ENCODE results near the gene ARSA. TPM values are rescaled to one million over a fixed set of nuclear protein-coding genes. Genes with fewer than 3 reads are reported as not detected.

Gene ARSA
- polyA plus RNA-seq (2013, experiment 1 of 4): 26.2 TPM
- 26.0 TPM for polyA plus RNA-seq (2013, experiment 2 of 4)
- polyA plus RNA-seq (2013, experiment 3 of 4): 20.5 TPM
- 26.4 TPM for polyA plus RNA-seq (2013, experiment 4 of 4)

- WGBS, 2 experiments: 1% methylated on average over 88 of the region's 88 CpGs
- Histone ChIP-seq H3K4me3 (ENCODE audit: insufficient read depth, low read depth, low read length) (peak within 1 kb of the TSS; percentile 86), H3K9me3 (ENCODE audit: control insufficient read depth, low read length) (no peaks in the 10 kb centered on the region), H3K27me3 (ENCODE audit: control insufficient read depth, insufficient read depth, low read length, poor library complexity, severe bottlenecking) (peaks cover 4% of the 10 kb centered on the region), H3K4me1 (ENCODE audit: control insufficient read depth, insufficient read depth, low read length) (peaks cover 12% of the 10 kb centered on the region), H3K27ac (ENCODE audit: insufficient read depth, low read depth, low read length, poor library complexity, severe bottlenecking) (no peak within 1 kb of the TSS), H3K36me3 (ENCODE audit: control insufficient read depth, insufficient read depth, low read length) (no peaks in the 10 kb centered on the region)
These were observed at the start of gene ARSA for GRCh38 chr22:50627642-50628542. Gene ARSA (minus strand): TSS chr22:50628152. CDS start chr22:50627779, 373 bp downstream.

GRCh38 chr22:50676661-50677492 is 48.9 kb upstream of the ARSA start:
- H3K27me3 ChIP-seq (ENCODE audit: control insufficient read depth, insufficient read depth, low read length, poor library complexity, severe bottlenecking): peaks cover 9% of the 10 kb centered on the region
- no peak overlapping the region for H3K27ac ChIP-seq (ENCODE audit: insufficient read depth, low read depth, low read length, poor library complexity, severe bottlenecking)
- H3K4me1 ChIP-seq (ENCODE audit: control insufficient read depth, insufficient read depth, low read length): peaks cover 13% of the 10 kb centered on the region
- no peak overlapping the region for H3K4me3 ChIP-seq (ENCODE audit: insufficient read depth, low read depth, low read length)
- WGBS, 2 experiments: 85% methylated on average over 10 of the region's 10 CpGs
- H3K9me3 ChIP-seq (ENCODE audit: control insufficient read depth, low read length): no peaks in the 10 kb centered on the region
- no peaks in the 10 kb centered on the region for H3K36me3 ChIP-seq (ENCODE audit: control insufficient read depth, insufficient read depth, low read length)

GRCh38 chr22:50676180-50676636 is 48.3 kb upstream of the ARSA start:
- Histone ChIP-seq H3K4me3 (ENCODE audit: insufficient read depth, low read depth, low read length) (no peak overlapping the region), H3K27ac (ENCODE audit: insufficient read depth, low read depth, low read length, poor library complexity, severe bottlenecking) (no peak overlapping the region), H3K4me1 (ENCODE audit: control insufficient read depth, insufficient read depth, low read length) (peaks cover 13% of the 10 kb centered on the region), H3K36me3 (ENCODE audit: control insufficient read depth, insufficient read depth, low read length) (no peaks in the 10 kb centered on the region), H3K9me3 (ENCODE audit: control insufficient read depth, low read length) (no peaks in the 10 kb centered on the region), H3K27me3 (ENCODE audit: control insufficient read depth, insufficient read depth, low read length, poor library complexity, severe bottlenecking) (peaks cover 9% of the 10 kb centered on the region)
- 93 to 94% methylated on average over 14 of the region's 14 CpGs for WGBS, 2 experiments

GRCh38 chr22:50675553-50676179 is 47.7 kb upstream of the ARSA start:
- H3K27ac ChIP-seq (ENCODE audit: insufficient read depth, low read depth, low read length, poor library complexity, severe bottlenecking): no peak overlapping the region
- H3K27me3 ChIP-seq (ENCODE audit: control insufficient read depth, insufficient read depth, low read length, poor library complexity, severe bottlenecking): peaks cover 9% of the 10 kb centered on the region
- peaks cover 13% of the 10 kb centered on the region for H3K4me1 ChIP-seq (ENCODE audit: control insufficient read depth, insufficient read depth, low read length)
- no peaks in the 10 kb centered on the region for H3K9me3 ChIP-seq (ENCODE audit: control insufficient read depth, low read length)
- 86 to 89% methylated on average over 9 of the region's 9 CpGs for WGBS, 2 experiments
- peak overlapping the region; percentile 54 for H3K4me3 ChIP-seq (ENCODE audit: insufficient read depth, low read depth, low read length)
- H3K36me3 ChIP-seq (ENCODE audit: control insufficient read depth, insufficient read depth, low read length): no peaks in the 10 kb centered on the region

- peaks cover 13% of the 10 kb centered on the region for H3K4me1 ChIP-seq (ENCODE audit: control insufficient read depth, insufficient read depth, low read length)
- no peaks in the 10 kb centered on the region for H3K36me3 ChIP-seq (ENCODE audit: control insufficient read depth, insufficient read depth, low read length)
- H3K9me3 ChIP-seq (ENCODE audit: control insufficient read depth, low read length): no peaks in the 10 kb centered on the region
- whole genome bisulfite sequencing, 2 experiments: 6 to 7% methylated on average over 105 of the region's 105 CpGs
- peak overlapping the region; percentile 54 for H3K4me3 ChIP-seq (ENCODE audit: insufficient read depth, low read depth, low read length)
- no peak overlapping the region for H3K27ac ChIP-seq (ENCODE audit: insufficient read depth, low read depth, low read length, poor library complexity, severe bottlenecking)
- H3K27me3 ChIP-seq (ENCODE audit: control insufficient read depth, insufficient read depth, low read length, poor library complexity, severe bottlenecking): peaks cover 9% of the 10 kb centered on the region
These were observed 46.9 kb upstream of the ARSA start for GRCh38 chr22:50674606-50675552.

- Histone ChIP-seq H3K4me3 (ENCODE audit: insufficient read depth, low read depth, low read length) (peak overlapping the region; percentile 62), H3K4me1 (ENCODE audit: control insufficient read depth, insufficient read depth, low read length) (peaks cover 13% of the 10 kb centered on the region), H3K36me3 (ENCODE audit: control insufficient read depth, insufficient read depth, low read length) (no peaks in the 10 kb centered on the region), H3K27me3 (ENCODE audit: control insufficient read depth, insufficient read depth, low read length, poor library complexity, severe bottlenecking) (peaks cover 9% of the 10 kb centered on the region), H3K27ac (ENCODE audit: insufficient read depth, low read depth, low read length, poor library complexity, severe bottlenecking) (no peak overlapping the region), H3K9me3 (ENCODE audit: control insufficient read depth, low read length) (no peaks in the 10 kb centered on the region)
- 0 to 1% methylated on average over 18 to 34 of the region's 43 CpGs for WGBS, 2 experiments
These were observed 46.2 kb upstream of the ARSA start for GRCh38 chr22:50674130-50674500.

- peak overlapping the region; percentile 62 for H3K4me3 ChIP-seq (ENCODE audit: insufficient read depth, low read depth, low read length)
- peaks cover 13% of the 10 kb centered on the region for H3K4me1 ChIP-seq (ENCODE audit: control insufficient read depth, insufficient read depth, low read length)
- H3K36me3 ChIP-seq (ENCODE audit: control insufficient read depth, insufficient read depth, low read length): no peaks in the 10 kb centered on the region
- 2% methylated on average over 65 to 69 of the region's 69 CpGs for WGBS, 2 experiments
- H3K27me3 ChIP-seq (ENCODE audit: control insufficient read depth, insufficient read depth, low read length, poor library complexity, severe bottlenecking): peaks cover 9% of the 10 kb centered on the region
- no peak overlapping the region for H3K27ac ChIP-seq (ENCODE audit: insufficient read depth, low read depth, low read length, poor library complexity, severe bottlenecking)
- H3K9me3 ChIP-seq (ENCODE audit: control insufficient read depth, low read length): no peaks in the 10 kb centered on the region
These were observed 45.5 kb upstream of the ARSA start for GRCh38 chr22:50673231-50674129.

- Histone ChIP-seq H3K27ac (ENCODE audit: insufficient read depth, low read depth, low read length, poor library complexity, severe bottlenecking) (no peak within 1 kb of the TSS), H3K27me3 (ENCODE audit: control insufficient read depth, insufficient read depth, low read length, poor library complexity, severe bottlenecking) (peaks cover 9% of the 10 kb centered on the region), H3K36me3 (ENCODE audit: control insufficient read depth, insufficient read depth, low read length) (no peaks in the 10 kb centered on the region), H3K9me3 (ENCODE audit: control insufficient read depth, low read length) (no peaks in the 10 kb centered on the region), H3K4me1 (ENCODE audit: control insufficient read depth, insufficient read depth, low read length) (peaks cover 13% of the 10 kb centered on the region), H3K4me3 (ENCODE audit: insufficient read depth, low read depth, low read length) (peak within 1 kb of the TSS; percentile 62)
- 65 to 69% methylated on average over 22 to 23 of the region's 23 CpGs for WGBS, 2 experiments
These were observed 44.7 kb upstream of the ARSA start, which contains the start of gene SHANK3 for GRCh38 chr22:50672471-50673230. Gene SHANK3 (plus strand): TSS chr22:50672823.

Measured in ectodermal cell (in vitro differentiated cells).